Stimulated activated naive CD4-positive, alpha-beta T cell treated with Interleukin-2 at 50 U/mL for 16 hours (primary cell): ENCODE measurements around the gene OLIG2.

ENCODE experiments used
- DNase-seq: peaks from one replicate; lab custom pipeline; 2025; lab: John Stamatoyannopoulos, UW

The OLIG2 gene

DNA sequence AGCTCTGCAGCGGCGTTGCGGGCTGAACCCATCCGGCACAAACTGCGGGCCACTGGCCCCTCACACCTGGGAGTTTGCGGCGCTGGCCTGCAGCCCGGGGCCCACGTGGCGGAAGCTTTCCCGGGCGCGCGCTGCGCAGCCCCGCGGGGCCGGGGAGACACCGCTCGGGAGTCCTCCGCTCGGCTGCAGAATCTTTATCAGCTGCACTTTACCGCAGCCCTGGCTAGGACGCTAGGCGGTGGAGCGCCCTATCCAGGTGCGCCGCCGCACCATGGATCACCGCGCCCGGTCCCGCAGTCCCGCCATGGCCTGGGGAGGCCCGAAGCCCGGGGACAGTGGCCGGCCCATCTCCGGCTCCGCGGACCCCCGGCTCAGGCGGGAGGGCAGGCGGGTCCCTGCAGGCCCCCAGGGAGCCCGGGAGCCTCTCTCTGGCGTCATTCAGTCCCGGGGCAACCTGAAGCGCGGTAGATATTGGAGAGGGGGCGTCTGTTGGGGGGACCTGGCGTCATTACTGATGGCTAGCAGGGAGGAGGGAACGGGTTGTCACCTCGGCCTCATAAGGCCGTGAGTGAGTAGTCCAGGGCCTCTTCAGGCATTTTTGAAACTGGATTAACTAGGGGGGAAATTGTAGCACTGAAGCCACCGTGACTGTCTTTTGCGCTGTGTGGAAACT lies 5.7 kb upstream of the OLIG2 start:
- DNase-seq: no peak

DNA sequence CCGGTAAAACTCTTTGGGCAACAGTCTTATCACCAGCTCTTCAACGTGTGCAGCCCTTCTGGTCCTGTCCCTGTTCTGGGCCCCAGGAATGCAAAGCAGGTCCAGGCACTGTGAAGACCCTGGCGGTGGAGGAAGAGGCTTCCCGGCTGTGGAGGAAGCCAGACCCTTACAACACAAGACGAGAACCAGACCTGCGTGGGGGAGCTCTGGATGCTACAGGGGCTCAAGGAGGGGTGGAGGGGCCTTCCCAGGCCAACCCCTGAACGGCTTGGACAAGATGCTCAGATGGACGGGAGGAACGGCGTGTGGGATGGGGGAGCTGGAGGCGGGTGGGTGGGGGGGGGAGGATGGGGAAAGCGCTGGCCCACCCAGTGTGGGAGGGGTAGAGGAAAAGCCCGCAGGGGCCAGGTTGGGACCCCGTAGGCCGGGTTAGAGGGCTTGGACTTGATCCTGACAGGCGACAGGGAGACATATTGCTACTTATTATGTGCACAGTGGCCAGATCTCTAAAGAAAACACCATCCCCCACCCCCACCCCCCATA lies 5.1 kb upstream of the OLIG2 start:
- no peak for DNase-seq

DNA sequence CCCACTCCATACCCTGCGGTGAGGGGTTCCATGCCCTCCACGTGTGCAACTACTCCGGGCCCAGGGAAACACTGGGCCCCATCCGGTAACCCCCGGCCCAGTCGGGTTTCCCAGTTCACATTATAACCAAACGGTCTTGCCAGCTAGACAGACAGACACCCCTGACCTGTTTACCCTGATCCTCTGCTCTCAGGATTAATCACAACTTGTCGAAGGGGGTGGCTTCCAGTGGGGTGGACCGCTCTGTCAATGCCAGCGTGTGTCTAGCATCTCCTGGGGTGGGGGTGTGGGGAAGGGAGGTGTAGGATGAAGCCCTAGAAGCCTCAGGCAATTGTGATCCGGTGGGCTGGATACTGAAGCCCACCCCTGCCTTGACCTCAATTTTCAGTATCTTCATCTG lies 4.6 kb upstream of the OLIG2 start:
- no peak for DNase-seq

DNA sequence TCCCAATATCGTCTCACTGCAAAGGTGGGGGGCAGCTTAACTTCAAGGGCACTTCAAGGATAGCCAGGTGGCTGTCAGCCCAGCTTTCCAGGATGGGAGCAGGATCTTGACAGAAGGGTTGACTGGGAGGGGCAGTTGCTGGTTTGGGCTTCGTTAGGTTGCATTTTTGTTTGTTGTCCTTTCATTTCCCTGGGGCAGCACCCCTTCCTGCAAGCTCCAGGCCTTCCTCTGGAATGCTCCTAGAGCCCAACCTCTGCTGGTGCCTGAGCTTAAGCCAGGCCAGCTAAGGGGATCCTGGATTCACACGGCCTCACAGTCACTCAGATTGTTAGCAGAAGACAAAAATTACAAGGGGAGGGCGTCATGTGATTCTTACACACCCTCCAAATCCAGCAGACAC lies 4.1 kb upstream of the OLIG2 start:
- DNase-seq: no peak

DNA sequence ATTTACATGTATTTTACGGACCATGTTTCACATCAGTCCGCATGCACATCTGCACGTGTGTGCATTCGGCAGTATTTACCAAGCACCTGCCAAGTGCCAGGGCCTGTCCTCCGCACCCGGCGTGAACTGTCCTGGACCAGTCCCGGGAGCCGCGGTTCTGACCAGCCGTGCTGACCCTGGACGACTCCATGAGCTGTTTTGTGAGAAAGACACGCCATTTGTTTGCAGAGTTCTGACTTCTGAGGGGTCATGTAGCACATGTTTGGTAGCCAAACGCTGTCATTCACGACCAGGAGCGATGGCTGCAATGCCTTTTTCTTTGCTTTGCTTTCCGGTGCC lies 3.3 kb upstream of the OLIG2 start:
- no peak for DNase-seq

DNA sequence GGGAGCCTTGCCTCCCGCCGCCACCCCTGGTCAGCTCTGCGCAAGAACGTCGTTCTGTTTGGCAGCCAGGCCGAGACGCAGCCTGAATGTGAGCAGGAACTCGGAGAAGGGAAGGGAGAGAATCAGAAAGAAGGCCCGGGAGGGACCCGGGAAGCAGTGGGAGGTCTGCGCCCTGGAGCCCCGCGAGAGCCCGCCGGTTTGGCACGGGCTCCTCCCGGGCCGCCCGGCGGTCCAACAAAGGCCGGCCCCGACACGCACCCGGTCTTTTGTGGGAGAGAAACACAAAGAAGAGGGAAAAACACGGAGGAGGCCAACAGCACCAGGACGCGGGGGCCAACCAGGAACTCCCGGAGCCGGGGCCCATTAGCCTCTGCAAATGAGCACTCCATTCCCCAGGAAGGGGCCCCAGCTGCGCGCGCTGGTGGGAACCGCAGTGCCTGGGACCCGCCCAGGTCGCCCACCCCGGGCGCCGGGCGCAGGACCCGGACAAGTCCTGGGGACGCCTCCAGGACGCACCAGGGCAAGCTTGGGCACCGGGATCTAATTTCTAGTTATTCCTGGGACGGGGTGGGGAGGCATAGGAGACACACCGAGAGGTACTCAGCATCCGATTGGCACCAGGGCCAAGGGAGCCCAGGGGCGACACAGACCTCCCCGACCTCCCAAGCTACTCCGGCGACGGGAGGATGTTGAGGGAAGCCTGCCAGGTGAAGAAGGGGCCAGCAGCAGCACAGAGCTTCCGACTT lies 2.7 kb upstream of the OLIG2 start:
- no peak for DNase-seq

DNA sequence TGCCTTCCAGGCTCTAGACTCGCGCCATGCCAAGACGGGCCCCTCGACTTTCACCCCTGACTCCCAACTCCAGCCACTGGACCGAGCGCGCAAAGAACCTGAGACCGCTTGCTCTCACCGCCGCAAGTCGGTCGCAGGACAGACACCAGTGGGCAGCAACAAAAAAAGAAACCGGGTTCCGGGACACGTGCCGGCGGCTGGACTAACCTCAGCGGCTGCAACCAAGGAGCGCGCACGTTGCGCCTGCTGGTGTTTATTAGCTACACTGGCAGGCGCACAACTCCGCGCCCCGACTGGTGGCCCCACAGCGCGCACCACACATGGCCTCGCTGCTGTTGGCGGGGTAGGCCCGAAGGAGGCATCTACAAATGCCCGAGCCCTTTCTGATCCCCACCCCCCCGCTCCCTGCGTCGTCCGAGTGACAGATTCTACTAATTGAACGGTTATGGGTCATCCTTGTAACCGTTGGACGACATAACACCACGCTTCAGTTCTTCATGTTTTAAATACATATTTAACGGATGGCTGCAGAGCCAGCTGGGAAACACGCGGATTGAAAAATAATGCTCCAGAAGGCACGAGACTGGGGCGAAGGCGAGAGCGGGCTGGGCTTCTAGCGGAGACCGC lies 2.0 kb upstream of the OLIG2 start:
- DNase-seq: no peak

DNA sequence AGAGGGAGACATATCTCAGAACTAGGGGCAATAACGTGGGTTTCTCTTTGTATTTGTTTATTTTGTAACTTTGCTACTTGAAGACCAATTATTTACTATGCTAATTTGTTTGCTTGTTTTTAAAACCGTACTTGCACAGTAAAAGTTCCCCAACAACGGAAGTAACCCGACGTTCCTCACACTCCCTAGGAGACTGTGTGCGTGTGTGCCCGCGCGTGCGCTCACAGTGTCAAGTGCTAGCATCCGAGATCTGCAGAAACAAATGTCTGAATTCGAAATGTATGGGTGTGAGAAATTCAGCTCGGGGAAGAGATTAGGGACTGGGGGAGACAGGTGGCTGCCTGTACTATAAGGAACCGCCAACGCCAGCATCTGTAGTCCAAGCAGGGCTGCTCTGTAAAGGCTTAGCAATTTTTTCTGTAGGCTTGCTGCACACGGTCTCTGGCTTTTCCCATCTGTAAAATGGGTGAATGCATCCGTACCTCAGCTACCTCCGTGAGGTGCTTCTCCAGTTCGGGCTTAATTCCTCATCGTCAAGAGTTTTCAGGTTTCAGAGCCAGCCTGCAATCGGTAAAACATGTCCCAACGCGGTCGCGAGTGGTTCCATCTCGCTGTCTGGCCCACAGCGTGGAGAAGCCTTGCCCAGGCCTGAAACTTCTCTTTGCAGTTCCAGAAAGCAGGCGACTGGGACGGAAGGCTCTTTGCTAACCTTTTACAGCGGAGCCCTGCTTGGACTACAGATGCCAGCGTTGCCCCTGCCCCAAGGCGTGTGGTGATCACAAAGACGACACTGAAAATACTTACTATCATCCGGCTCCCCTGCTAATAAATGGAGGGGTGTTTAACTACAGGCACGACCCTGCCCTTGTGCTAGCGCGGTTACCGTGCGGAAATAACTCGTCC lies 1.3 kb upstream of the OLIG2 start:
- no peak for DNase-seq

DNA sequence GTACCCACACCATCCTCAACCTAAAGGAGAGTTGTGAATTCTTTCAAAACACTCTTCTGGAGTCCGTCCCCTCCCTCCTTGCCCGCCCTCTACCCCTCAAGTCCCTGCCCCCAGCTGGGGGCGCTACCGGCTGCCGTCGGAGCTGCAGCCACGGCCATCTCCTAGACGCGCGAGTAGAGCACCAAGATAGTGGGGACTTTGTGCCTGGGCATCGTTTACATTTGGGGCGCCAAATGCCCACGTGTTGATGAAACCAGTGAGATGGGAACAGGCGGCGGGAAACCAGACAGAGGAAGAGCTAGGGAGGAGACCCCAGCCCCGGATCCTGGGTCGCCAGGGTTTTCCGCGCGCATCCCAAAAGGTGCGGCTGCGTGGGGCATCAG lies 638 bp upstream of the OLIG2 start:
- DNase-seq: no peak

DNA sequence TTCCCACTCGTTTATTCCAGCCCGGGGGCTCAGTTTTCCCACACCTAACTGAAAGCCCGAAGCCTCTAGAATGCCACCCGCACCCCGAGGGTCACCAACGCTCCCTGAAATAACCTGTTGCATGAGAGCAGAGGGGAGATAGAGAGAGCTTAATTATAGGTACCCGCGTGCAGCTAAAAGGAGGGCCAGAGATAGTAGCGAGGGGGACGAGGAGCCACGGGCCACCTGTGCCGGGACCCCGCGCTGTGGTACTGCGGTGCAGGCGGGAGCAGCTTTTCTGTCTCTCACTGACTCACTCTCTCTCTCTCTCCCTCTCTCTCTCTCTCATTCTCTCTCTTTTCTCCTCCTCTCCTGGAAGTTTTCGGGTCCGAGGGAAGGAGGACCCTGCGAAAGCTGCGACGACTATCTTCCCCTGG lies 716 bp downstream of the OLIG2 start:
- DNase-seq: no peak

DNA sequence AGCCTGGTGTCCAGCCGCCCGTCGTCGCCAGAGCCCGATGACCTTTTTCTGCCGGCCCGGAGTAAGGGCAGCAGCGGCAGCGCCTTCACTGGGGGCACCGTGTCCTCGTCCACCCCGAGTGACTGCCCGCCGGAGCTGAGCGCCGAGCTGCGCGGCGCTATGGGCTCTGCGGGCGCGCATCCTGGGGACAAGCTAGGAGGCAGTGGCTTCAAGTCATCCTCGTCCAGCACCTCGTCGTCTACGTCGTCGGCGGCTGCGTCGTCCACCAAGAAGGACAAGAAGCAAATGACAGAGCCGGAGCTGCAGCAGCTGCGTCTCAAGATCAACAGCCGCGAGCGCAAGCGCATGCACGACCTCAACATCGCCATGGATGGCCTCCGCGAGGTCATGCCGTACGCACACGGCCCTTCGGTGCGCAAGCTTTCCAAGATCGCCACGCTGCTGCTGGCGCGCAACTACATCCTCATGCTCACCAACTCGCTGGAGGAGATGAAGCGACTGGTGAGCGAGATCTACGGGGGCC lies 1.2 kb downstream of the OLIG2 start:
- DNase-seq: no peak

DNA sequence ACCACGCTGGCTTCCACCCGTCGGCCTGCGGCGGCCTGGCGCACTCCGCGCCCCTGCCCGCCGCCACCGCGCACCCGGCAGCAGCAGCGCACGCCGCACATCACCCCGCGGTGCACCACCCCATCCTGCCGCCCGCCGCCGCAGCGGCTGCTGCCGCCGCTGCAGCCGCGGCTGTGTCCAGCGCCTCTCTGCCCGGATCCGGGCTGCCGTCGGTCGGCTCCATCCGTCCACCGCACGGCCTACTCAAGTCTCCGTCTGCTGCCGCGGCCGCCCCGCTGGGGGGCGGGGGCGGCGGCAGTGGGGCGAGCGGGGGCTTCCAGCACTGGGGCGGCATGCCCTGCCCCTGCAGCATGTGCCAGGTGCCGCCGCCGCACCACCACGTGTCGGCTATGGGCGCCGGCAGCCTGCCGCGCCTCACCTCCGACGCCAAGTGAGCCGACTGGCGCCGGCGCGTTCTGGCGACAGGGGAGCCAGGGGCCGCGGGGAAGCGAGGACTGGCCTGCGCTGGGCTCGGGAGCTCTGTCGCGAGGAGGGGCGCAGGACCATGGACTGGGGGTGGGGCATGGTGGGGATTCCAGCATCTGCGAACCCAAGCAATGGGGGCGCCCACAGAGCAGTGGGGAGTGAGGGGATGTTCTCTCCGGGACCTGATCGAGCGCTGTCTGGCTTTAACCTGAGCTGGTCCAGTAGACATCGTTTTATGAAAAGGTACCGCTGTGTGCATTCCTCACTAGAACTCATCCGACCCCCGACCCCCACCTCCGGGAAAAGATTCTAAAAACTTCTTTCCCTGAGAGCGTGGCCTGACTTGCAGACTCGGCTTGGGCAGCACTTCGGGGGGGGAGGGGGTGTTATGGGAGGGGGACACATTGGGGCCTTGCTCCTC lies 1.9 kb downstream of the OLIG2 start:
- no peak for DNase-seq

DNA sequence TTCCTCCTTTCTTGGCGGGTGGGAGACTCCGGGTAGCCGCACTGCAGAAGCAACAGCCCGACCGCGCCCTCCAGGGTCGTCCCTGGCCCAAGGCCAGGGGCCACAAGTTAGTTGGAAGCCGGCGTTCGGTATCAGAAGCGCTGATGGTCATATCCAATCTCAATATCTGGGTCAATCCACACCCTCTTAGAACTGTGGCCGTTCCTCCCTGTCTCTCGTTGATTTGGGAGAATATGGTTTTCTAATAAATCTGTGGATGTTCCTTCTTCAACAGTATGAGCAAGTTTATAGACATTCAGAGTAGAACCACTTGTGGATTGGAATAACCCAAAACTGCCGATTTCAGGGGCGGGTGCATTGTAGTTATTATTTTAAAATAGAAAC lies 2.5 kb downstream of the OLIG2 start:
- no peak for DNase-seq

DNA sequence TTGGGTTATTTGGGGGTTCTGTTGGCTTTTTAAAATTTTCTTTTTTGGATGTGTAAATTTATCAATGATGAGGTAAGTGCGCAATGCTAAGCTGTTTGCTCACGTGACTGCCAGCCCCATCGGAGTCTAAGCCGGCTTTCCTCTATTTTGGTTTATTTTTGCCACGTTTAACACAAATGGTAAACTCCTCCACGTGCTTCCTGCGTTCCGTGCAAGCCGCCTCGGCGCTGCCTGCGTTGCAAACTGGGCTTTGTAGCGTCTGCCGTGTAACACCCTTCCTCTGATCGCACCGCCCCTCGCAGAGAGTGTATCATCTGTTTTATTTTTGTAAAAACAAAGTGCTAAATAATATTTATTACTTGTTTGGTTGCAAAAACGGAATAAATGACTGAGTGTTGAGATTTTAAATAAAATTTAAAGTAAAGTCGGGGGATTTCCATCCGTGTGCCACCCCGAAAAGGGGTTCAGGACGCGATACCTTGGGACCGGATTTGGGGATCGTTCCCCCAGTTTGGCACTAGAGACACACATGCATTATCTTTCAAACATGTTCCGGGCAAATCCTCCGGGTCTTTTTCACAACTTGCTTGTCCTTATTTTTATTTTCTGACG lies 3.1 kb downstream of the OLIG2 start:
- DNase-seq: no peak

DNA sequence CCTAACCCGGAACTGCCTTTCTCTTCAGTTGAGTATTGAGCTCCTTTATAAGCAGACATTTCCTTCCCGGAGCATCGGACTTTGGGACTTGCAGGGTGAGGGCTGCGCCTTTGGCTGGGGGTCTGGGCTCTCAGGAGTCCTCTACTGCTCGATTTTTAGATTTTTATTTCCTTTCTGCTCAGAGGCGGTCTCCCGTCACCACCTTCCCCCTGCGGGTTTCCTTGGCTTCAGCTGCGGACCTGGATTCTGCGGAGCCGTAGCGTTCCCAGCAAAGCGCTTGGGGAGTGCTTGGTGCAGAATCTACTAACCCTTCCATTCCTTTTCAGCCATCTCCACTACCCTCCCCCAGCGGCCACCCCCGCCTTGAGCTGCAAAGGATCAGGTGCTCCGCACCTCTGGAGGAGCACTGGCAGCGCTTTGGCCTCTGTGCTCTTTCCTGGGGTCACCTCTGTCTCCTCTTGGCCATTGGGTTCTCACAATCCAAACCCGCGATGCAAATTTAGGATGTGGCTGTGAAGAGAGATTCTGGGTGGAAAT lies 3.7 kb downstream of the OLIG2 start:
- DNase-seq: no peak

DNA sequence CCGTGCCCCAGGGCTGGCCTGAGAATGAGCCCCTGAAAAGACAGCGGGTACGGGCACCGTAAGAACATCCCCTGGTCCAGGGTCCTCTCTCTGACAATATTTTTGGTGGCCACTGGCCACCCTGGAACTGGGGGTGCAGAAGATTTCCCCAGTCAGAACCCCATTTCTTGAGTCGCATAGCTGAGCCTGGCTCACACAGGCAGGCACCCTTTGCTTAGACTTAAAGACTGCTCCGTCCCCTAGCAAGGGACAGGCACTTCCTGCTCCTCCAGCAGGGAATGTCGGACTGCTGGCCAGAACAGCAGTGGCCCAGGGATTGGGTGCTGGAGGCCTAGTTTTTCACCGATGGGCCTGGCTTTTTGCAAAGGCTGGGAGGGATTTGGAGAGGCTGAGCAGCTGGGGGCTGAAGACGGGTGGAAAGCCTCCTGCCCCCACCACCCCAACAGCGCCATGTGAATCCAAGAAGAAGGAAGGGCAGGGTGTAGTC lies 4.3 kb downstream of the OLIG2 start:
- no peak for DNase-seq

DNA sequence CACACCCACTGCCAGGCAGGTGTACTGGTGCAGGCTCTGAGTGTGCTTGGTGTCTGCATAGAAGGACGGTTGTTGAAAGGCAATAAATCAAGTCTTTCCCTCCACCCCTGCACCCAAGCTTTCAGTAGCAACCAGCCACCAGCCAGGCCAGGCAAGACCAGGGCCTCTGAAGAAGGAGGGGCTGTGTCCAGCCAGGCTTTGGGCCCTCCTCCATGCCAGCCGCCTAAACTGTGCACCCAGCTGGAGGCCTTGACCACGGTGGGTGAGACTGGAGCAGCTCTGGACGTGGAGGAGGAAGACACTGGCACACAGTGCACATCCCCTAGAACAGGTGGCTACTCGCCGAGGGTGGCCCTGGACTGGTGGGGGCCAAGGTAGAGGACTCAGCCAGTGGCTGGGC lies 4.9 kb downstream of the OLIG2 start:
- DNase-seq: no peak

DNA sequence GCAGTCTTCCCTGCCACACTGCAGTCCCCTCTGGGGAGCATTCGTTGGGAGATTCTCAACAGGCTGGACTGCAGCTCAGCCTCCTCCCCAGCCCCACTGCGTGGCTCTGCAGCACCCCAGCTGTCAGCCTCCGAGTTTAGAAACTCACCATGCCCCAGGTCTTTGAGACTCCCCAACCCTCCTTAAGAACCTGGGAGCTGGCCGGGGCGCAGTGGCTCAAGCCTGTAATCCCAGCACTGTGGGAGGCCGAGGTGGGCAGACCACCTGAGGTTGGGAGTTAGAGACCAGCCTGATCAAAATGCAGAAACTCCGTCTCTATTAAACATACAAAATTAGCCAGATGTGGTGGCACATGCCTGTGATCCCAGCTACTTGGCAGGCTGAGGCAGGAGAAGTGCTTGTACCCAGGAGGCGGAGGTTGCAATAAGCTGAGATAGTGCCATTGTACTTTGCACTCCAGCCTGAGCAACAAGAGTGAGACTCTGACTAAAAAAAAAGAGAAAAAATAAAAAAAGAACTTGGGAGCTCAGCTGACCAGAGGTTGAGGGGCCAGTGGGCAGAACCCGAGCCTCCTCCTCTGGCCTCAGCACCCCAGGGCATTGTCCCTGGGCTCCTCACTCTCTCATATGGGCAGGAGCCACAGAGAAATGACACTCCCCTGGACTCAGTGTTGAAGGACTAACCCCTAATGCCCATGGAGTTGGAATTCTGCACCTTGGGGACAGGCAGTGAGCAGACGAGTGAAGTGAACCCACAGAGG lies 5.6 kb downstream of the OLIG2 start:
- DNase-seq: no peak

DNA sequence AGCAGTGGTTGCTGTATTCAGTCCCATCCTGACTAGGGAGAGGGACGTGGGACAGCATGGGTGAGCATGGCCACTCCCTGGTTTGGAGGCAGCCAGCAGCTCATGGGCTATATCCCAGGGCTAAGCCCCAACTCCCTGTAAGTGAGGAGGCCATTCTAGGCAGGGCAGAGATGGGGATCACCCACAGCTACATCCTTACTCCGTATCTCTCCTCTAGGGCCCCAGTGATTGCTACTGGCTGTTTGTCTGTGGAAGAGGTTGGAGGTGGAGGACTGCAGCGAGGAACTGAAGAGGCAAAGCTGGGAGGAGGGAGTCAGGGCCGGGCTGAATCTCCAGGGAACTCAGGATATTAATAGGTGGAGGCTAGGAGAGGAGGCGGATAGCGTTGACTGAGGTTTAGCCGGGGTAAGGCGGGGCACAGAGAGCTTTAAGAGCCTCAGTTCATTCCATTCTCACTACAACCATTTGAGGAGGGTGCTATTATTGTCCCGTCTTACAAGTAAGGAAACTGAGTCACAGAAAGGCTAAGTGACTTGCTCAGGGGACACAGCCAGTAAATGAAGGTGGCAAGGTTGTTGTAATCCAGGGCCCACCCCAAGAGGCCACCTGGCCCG lies 6.8 kb downstream of the OLIG2 start:
- no peak for DNase-seq
